ENCODE measurements around the gene IRF5.

GRCh38 chr7:128910569-128910945, 27.2 kb upstream of the IRF5 start, which contains the start of gene KCP:
- TF ChIP-seq CTCF (conservative IDR thresholded peaks at IDR 0.05; ENCODE audit: low read length) (no peak), EZH2phosphoT487 (IDR thresholded peaks at IDR 0.05; ENCODE audit: borderline replicate concordance) (no peak)
